Stimulated activated CD4-positive, alpha-beta T cell treated with anti-CD3 and anti-CD28 coated beads, Interleukin-12 subunit alpha, Interleukin-12 subunit beta, amount 100 ng/mL, for 24 hours (primary cell): ENCODE results near the gene PTCHD1.

Experiments used
- DNase-seq, 2 experiments: peaks; one replicate each; pipeline ENCODE4 v3.0.0-alpha.2; 2020; ENCODE audit warnings: low read depth in 2 of 2

PTCHD1 gene

GRCh38 chrX:23398570-23398969 is 63.9 kb downstream of the PTCHD1 start:
- no peak for DNase-seq

- no peak for DNase-seq
These were observed 69.2 kb downstream of the PTCHD1 start for GRCh38 chrX:23403849-23404248.

- no peak for DNase-seq
These were observed 88.3 kb downstream of the PTCHD1 start for GRCh38 chrX:23422912-23423311.

- DNase-seq: no peak
These were observed 99.8 kb downstream of the PTCHD1 start for GRCh38 chrX:23434356-23434884.

- DNase-seq: no peak
These were observed 100.5 kb downstream of the PTCHD1 start for GRCh38 chrX:23435108-23435507.

GRCh38 chrX:23435575-23435974 is 100.9 kb downstream of the PTCHD1 start:
- DNase-seq: no peak

GRCh38 chrX:23436875-23437274 is 102.2 kb downstream of the PTCHD1 start:
- no peak for DNase-seq

GRCh38 chrX:23451266-23451665 is 116.6 kb downstream of the PTCHD1 start:
- no peak for DNase-seq
